HG02642 (cell line): ENCODE results near the gene PPP6R2.

Experiments used
- ATAC-seq: cut with Tn5 transposase; IDR thresholded peaks from one replicate; pipeline ENCODE4 v1.9.1; 2021; ENCODE audit warnings: mild to moderate bottlenecking; ENCODE audit not compliant: unreplicated experiment, poor library complexity

The PPP6R2 gene, protein sequence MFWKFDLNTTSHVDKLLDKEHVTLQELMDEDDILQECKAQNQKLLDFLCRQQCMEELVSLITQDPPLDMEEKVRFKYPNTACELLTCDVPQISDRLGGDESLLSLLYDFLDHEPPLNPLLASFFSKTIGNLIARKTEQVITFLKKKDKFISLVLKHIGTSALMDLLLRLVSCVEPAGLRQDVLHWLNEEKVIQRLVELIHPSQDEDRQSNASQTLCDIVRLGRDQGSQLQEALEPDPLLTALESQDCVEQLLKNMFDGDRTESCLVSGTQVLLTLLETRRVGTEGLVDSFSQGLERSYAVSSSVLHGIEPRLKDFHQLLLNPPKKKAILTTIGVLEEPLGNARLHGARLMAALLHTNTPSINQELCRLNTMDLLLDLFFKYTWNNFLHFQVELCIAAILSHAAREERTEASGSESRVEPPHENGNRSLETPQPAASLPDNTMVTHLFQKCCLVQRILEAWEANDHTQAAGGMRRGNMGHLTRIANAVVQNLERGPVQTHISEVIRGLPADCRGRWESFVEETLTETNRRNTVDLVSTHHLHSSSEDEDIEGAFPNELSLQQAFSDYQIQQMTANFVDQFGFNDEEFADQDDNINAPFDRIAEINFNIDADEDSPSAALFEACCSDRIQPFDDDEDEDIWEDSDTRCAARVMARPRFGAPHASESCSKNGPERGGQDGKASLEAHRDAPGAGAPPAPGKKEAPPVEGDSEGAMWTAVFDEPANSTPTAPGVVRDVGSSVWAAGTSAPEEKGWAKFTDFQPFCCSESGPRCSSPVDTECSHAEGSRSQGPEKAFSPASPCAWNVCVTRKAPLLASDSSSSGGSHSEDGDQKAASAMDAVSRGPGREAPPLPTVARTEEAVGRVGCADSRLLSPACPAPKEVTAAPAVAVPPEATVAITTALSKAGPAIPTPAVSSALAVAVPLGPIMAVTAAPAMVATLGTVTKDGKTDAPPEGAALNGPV

DNA sequence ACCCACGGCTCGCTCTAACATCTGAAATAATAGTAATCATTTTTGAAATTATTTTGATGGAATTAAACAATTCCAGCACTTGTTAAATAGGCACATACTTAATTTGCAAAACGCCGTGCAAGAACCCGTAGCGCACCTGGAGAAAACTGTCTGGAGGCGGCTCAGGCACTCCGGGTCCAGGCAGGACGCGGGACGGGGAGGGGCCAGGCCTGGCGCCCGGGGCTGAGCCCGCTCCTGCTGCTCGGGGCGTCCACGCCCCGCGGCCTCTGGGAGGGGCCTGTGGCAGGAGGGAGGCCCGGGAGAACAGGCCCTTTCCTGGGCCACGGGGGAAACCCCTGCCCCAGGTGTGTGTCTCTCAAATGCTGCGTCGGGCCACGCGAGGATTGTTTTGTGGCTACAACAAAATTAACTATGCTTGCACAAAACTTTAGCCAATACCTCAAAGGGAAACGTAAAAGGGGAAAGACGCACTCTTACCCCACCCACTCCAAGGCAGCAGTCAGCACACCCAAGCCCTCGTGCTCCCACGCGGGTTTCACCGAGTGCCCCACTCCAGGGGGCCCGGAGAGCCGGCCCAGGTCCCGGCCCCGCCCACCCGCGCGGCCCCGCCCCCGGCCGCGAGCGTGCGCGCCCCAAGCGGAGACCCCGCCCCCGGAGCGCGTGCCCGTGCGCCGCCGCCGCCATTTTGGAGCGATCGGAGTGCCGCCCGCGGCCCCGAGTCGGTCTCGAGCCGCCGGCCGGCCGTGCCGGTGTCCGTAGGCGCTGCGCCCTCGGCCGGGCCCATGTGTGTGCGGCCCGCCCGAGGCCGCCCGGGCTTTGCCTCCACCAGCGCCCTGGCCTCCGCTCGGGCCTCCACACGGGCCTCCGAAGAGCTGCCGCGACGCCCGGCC lies at the start of gene PPP6R2:
TSS of gene PPP6R2 (plus strand) at position 677 of the 890 bp plus-strand sequence. CDS start 50,582 bp downstream, outside the sequence.
- peak; percentile 77 for ATAC-seq

DNA sequence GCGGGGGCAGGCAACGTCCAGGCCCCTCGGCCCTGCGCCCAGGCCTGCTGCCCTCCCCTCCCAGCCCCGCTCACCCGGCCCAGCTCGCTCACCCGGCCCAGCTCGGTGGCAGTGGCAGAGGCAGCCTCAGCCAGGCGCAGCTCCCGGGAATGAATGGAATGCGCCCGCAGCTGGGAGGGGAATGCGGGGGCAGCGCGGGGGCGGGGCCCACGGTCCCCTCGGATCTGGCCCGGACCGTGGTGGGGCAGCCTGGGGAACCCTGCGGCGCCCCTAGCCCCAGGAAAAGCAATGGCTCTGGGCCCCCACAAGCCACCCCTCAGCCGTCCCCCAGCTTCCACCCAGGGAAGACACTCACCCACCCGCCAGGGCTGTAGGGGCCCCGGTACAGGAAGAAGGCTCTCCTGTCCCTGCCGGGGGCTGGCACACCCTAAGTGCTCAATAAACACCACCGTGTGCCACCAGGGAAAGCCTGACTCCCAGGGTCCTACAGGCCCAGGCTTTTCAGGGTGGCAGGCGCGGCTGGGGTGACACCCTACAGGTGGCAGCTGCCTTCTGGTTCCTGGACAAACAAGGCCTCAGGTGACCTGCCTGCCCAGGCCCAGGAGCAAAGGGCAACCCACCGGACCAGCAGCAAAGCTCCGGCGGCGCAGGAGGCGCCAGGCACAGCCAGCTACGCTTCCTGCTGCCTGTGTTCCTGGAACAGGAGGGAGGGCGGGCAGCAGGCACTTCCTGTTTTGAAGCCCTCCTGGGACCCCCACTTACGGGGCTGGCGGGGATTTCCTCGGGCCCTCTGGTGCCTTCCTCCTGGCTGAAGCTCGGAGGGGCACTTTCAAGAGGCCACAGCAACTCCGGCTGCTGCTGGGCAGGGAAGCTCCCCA lies 49.4 kb upstream of the PPP6R2 start:
- no peak for ATAC-seq

DNA sequence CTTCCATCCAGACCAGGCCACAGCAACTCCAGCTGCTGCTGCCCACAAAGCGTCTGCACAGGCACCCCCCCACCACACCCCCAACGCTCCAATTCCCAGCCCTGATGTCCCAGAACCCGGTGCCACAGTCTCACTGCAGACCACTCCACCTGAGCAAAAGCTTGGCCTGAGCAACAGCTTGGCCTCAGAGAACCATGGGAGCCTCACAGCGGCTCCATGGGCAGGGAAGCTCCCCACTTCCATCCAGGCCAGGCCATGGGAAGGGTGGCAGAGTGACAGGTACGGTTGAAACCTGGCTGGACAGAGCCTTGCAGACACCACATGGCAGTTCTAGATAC lies 48.8 kb upstream of the PPP6R2 start:
- no peak for ATAC-seq

DNA sequence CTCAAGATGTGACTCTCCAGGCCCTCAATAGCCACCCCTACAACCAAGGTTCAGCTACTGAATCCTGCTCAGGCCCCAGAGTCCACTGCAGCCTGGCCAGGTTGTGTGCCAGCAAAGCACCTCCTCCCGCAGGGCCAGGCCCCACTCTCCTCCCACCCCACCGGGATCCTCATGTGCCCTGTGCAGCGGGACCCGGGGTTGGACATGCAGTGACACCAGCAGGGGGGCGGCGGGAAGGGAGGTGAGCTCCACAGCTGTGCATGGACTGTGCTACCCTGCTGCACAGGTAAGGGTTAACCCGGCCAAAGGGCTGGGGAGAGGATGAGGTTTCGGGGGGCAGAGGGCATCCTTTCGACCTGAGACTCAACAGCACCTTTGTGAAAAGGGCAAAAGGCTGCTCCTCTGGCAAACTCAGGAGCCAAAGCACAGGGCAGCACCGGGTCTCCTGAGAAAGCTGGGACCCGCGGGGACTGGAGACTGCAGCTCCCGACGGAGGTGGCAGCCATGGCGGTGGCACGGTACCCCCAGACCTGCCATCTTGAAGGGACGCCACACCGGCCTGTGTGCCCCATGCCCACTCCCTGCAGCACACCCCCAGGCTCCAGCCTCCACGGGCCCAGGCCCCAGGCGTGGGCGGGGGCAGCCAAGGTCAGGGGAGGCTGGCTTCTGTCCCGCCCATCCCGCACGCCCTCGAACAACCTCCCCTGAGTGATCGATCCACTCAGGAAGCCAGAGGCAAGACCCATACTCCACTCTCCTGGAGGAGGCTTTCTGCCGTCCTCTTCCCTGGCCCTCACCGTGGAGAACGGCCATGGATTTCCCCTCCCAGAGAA lies 46.3 kb upstream of the PPP6R2 start:
- ATAC-seq: no peak

DNA sequence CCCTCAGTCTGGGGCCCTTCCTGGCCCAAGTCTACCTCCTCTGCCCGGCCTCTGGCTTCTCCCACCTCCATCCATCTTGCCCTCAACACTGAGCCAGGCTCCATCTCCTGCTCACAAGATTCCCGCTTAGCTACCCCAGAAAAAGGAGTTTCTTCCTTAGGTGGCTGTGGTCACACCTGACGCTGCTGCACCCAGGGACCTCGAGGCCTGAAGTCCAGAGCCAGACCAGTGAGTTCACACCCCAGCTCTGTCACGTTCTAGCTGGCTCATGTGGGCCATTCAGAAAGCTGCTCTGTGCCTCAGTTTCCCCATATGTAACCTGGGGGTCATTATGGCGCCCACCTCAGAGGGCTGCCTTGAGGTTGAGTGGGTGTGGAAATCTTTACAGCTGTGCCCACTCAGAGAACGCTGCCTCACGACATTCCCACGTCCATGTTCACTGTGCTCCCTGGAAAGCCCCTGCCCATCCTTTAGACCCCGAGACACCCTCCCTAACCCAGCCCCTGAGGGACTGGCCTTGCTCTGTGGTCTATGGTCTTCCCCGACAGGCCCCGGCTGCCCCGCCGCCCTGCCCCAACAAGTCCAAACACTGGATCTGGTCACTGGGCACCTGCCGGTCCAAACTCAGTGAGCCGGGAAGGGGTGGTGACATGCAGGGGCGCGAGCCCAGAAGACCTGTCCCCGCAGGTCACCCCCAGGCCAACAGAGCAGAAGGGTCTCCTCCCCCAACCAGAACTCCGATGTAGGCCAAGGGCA lies 45.4 kb upstream of the PPP6R2 start:
- no peak for ATAC-seq

DNA sequence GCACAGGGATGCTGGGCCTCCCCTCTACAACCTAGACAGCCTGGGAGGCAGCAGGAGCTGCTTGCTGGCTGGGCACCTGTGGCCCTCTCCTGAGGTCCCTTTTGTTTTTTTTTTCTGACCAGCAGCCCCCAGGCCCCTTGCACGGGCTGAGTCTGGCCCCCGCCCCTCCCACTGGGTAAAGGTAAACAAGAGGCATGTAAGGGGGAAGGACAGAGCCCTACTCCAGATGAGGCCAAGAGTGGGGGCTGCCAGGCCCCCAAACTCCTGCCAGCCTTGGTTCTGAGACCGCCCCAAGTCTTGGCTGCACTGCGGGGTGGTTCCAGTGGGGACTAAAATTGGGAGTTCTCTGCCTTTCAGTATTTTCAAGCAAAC lies 44.9 kb upstream of the PPP6R2 start:
- ATAC-seq: no peak

DNA sequence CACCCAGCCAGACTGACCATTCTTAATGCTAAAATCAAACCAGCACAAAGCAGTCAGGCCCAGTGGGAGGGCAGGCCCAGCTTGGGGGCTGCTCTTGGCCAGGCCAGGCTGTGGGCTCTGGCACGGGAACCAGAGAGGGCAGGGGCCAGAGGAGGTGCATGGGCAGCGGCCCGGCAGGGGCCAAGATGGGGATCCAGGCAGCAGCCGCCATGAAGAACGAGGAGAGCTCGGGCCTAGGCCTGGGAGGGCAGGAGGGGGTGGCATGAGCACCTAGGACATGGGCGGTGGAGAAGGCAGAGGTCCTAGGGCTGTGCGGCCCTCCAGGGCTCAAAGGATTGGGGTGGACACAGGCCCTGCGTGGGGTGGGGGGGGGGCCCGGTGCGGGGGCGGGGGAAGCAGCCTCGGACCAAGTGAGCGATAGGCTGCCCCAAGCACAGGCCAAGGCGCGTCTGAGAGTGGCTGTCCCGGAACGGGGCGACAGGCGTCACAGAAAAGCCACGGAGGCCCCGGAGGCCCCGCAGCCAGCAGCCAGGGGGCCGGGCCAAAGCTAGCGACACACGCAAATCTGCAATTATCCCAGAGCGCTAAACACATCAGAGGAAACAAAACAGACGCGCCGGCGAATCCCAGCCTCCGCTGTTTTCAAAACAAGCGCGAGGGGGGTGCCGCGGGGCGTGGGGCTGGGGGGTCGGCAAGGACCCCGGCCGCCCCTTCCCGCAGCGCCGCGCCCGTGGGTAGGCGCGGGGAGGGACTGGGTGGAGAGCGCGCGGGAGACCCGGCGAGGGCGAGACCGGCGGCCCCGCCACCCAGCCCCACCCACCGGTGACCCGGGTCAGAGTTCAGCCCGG lies 44.0 kb upstream of the PPP6R2 start:
- no peak for ATAC-seq

DNA sequence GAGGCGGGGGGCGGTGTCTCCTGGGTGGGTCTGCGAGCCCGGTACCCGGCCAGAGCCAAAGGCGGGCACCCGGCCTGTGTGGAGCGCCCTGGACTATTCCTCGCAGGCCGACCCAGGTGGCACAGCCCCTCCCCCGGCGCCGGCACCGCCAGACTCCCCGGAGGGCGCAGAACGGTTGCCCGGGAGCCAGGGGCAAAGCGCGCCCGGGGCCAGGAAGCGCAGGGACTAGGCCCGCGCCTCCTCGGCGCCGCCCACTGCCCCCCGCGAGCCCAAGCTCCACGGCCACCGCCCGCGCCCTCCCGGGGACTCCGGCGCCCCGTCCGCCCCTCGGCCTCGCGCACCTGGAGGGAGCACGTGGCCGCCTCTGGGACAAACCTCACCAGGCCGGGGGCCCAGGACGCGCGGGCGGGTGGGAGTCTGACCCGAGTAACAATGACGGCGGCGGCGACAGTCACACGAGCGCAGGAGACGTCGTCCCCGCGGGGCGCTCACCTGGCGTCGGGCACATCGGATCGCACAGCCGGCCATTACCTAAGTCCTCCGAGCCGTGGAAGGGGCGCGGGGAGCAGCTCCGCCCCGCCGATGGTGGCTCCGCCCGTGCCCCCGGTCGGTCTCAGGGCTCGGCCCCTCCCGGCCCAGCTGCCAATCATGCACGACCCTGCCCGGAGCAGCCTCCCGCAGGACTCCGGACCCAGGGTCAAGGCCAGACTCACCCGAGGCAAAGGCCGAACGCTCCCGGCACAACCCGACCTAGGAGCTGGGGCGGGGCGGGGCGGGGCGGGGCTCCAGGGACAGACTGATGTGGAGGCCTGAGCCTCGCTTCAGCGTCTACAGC lies 43.1 kb upstream of the PPP6R2 start:
- no peak for ATAC-seq

DNA sequence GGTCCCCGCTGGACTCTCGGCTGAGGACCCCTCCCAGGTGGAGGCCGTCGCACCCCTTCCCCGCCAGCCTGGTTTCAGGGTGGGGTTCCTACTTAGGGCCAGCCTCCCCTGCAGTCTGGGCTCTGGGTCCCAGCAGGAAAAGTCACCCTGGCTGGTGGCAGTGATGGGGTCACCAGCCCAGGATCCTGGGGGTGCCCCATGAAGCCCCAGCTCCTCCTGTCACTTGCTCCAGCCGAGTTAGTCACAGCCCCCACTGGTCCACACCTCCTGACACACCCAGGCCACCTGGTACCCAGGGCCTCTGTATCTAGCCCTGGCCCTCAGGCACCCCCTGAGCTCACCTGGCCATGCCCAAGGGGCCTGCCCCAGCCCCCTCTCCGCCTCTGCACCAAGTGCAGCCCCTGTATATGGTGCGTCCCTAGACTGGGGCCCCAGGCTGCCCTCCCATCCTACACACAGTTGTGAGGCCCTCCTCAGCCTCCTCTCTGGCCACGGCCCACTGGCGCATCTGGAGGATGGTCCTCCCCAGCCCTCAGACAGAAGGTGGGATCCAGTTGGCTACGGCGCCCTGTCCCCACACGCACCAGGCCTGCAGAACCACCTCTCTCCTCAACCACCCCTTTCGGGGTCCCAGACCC lies 42.4 kb upstream of the PPP6R2 start:
- ATAC-seq: no peak

DNA sequence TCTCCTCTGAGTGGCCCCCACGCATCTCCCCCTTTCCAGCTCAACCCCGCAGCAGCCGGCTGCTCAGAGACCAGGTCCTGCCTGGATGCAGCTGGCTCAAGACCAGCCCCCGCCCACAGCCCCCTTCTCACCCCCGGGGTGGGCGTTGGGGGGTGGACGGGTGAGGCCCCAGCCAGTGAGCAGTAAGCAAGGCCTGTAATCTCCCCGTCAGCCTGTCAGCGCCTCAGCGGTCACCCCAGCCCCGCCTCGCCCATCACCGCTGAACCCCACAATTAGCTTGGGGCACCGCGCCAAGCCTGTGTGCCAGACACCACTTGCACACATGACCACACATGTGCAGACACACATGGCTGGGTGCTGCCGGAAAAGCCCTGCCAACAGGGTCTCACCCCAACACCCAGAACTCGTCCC lies 41.5 kb upstream of the PPP6R2 start:
- no peak for ATAC-seq

DNA sequence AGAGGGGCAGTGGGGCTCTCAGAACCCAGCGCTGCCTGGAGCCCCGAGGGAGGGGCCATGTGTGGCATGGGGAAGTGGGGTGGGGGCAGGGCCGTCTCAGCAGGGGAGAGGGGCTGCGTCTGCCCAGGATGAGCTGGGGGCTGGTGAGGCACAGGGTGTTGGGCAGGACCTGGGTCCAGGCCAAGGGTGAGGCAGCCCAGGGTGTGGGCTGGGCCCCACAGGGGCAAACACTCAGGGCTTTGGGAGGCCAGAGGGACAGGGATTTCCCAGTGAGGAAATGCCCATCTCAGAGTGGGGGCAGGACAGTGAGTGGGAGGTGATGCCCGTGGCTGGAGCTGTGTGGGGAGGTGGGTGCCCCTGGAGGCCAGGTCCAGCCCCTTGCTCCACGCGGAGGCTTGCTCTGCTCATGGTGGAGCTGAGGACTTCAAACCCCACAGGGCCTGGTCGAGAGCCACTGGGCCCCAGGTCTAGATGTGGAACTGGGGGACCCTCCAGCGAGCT lies 41.0 kb upstream of the PPP6R2 start:
- no peak for ATAC-seq

DNA sequence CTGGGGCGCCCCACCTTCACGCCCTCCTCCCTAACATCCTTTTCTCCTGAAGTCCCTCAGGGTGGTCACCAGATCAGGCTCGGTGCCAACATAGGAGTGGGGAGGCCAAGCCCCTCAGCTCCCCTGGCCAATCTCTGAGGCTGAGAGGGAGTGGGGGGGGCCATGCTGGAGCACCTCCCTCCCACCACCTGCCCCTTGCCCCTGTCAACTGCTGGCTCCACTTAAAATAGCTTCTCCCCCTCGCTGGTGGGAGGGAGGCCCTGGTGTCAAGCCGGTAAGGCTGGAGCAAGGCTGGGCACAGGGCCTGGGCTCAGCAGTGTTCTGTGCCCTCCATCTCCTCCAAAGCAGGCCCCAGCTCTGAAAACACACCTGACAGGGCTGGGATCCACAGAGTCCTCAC lies 40.6 kb upstream of the PPP6R2 start:
- ATAC-seq: no peak

DNA sequence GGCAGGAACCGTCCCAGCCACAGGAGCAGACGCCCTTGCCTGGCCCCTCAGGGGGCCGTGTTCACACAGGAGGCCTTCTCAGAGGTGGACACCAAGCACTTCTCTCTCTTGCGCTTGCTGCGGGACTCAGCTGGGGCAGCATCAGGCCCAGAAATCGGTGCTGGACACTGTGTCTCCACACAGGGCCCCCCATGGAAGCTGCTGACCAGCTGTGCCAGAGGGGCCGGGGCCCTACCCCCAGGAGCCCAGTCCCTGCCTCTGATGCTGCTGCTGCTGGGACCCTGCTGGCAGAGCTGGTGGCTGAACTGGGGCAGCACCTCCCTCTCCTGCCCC lies 39.6 kb upstream of the PPP6R2 start:
- ATAC-seq: no peak

DNA sequence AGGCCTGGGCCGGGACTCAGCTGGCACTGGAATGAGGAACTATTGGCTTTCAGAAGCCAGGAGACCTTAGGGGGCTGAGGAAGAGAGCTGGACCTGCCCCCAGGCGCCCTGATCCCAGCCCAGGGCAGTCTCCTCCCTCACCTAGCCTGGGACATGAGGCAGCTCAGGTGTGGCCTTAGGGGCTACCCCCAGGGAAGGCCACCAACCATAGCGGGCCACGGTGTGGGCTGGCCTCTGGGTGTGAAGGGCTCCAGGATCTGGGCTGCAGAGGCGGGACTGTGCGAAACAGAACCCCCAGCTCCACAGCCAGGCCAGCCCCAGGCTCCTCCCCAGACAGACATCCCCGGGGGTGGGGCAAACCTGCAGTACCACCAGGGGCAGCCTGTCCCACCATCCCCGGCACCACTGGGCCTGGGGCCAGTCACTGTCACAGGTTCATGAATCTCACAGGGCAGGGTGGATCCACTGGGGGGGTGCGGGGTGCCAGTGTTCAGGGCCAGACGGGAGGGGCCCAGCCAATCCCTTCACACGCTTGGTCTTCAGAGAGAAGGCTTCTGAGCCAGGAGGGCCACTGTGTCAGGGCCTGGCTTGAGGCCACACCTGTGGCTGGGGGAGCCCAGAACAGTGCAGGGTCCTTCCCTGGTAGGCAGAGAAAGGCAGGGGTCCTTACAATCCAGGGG lies 39.1 kb upstream of the PPP6R2 start:
- ATAC-seq: no peak
